Fibroblast of lung (primary cell): Measurements from ENCODE around the gene GPRIN3.

Source experiments
- CTCF ChIP-seq, 2 donors: IDR thresholded peaks in 1 of 2; conservative IDR thresholded peaks in 1 of 2; 1 replicate in 1 of 2; 2 replicates in 1 of 2; pipeline ENCODE4 v1.5.1; 2011 to 2012; ENCODE audit warnings: low read length in 2 of 2, control low read depth in 1 of 2, inconsistent platforms in 1 of 2, low read depth in 1 of 2, mild to moderate bottlenecking in 1 of 2
- EZH2 ChIP-seq: IDR thresholded peaks from 2 replicates; pipeline ENCODE4 v1.5.1; 2012; ENCODE audit warnings: low read length, control low read depth, mild to moderate bottlenecking; ENCODE audit errors: missing control alignments

- TF ChIP-seq CTCF (conservative IDR thresholded peaks at IDR 0.05 in 1 of 2, IDR thresholded peaks at IDR 0.05 in 1 of 2; ENCODE audit: low read depth in 1 of 2, low read length in 2 of 2) (no peak), EZH2 (no peak)
Measured at GRCh38 chr4:89277412-89277811, 30.2 kb downstream of the GPRIN3 start.
